ENCODE measurements around the gene ZNF891. TPM values are rescaled to one million over a fixed set of nuclear protein-coding genes. Genes with fewer than 3 reads are reported as not detected.

Gene ZNF891
- total and polyA plus RNA-seq, 8 donors = 0.57 to 1.6 (median 1.0) TPM

DNA sequence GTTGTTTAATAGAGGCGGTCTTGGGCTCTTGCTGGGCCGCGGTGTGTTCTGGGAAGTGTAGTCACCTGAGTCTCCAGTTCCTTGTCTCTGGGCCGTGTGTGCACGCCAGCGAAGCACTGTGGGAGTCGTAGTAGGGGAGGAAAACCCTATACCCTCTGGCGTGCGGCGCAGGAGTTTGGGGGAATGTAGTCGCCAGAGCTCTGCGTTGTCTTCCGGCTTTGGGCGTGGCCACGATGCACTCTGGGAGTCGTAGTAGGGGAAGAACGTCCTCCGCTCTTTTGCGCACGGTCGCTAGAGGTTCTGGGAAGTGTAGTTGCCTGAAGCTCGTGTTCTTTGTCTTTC lies 50.1 kb downstream of the ZNF891 start:
- WGBS, 2 donors = 0% methylated on average over 22 of the region's 22 CpGs
- DNase-seq (peak; percentile 91 to 99 (median 98)), ATAC-seq (peak; percentile 88 to 94 (median 90)), FAIRE-seq (peak; percentile 97)
- Histone ChIP-seq H3K4me1 (no peaks in the 10 kb centered on the region), H3K9me3 (peaks cover 0 to 4% (median 1%) of the 10 kb centered on the region in 4 donors), H3K4me3 (peak overlapping the region; percentile 64 to 87 (median 76)), H3K27ac (peak overlapping the region; percentile 94 to 99 (median 96)), H3K36me3 (peaks cover under 1 to 23% (median 12%) of the 10 kb centered on the region in 3 donors), H3K27me3 (no peaks in the 10 kb centered on the region)
- intact Hi-C loops (cut with DNase I) = no loop called here
- TF ChIP-seq, protein P1, sequence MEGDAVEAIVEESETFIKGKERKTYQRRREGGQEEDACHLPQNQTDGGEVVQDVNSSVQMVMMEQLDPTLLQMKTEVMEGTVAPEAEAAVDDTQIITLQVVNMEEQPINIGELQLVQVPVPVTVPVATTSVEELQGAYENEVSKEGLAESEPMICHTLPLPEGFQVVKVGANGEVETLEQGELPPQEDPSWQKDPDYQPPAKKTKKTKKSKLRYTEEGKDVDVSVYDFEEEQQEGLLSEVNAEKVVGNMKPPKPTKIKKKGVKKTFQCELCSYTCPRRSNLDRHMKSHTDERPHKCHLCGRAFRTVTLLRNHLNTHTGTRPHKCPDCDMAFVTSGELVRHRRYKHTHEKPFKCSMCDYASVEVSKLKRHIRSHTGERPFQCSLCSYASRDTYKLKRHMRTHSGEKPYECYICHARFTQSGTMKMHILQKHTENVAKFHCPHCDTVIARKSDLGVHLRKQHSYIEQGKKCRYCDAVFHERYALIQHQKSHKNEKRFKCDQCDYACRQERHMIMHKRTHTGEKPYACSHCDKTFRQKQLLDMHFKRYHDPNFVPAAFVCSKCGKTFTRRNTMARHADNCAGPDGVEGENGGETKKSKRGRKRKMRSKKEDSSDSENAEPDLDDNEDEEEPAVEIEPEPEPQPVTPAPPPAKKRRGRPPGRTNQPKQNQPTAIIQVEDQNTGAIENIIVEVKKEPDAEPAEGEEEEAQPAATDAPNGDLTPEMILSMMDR (IDR thresholded peaks at IDR 0.05) = no peak

DNA sequence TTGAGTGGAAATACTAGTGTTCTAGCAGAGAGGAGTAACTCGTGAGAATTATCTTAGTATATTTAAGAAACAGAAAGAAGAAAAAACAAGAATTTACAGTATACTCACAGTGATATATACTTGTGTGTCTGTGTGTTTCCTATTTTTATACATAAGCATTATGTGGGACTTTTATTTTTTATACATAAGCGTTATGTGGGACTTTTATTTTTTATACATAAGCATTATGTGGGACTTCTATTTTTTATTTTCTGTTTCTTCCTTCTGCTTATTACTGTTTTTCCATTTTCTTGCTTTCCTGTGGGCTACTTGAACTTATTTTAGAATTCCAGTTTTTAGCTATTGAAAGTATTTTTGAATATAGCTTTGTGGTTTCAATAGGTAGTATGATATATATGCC lies 56.2 kb downstream of the ZNF891 start:
- H3K36me3 ChIP-seq = no peaks in the 10 kb centered on the region
- H3K9me3 ChIP-seq = no peaks in the 10 kb centered on the region
- H3K27ac ChIP-seq = no peak overlapping the region
- WGBS, 2 donors = 71 to 79% methylated on average over 2 of the region's 2 CpGs
- TF ChIP-seq, protein P1 (IDR thresholded peaks at IDR 0.05) = no peak
- no peak for ATAC-seq
- no peak for FAIRE-seq
- no peak for DNase-seq
- no peaks in the 10 kb centered on the region for H3K4me1 ChIP-seq
- no peak overlapping the region for H3K4me3 ChIP-seq
- intact Hi-C loops (cut with DNase I) = no loop called here
- H3K27me3 ChIP-seq = no peaks in the 10 kb centered on the region

DNA sequence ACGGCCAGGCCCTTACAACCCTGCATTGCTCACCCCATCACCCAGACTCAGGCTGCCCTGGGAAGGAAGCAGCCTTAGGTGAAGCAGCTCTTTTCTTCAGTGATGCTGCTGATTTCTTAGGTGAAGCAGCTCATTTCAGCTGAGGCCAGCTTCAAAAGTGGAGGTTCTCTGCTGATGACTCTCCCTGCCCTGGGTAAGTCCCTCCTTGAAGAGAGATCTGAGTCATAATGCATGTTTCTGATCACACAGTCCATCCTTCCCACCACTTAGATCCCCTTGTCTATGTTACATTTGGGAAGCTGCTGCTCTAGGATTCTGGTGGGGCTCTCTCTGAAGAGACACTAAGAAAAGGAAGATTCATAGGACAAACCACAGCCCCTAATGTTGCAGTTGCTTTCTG lies 66.5 kb downstream of the ZNF891 start:
- Histone ChIP-seq H3K27me3 (no peaks in the 10 kb centered on the region), H3K4me1 (no peaks in the 10 kb centered on the region), H3K36me3 (peaks cover 0 to 2% (median 0%) of the 10 kb centered on the region in 3 donors), H3K4me3 (no peak overlapping the region), H3K27ac (no peak overlapping the region), H3K9me3 (peaks cover 5 to 46% (median 16%) of the 10 kb centered on the region in 4 donors)
- FAIRE-seq (no peak), ATAC-seq (no peak), DNase-seq (no peak)
- intact Hi-C loops (cut with DNase I) = no loop called here
- 100% methylated on average over 1 of the region's 1 CpG for WGBS, 2 donors
- TF ChIP-seq, protein P1 (IDR thresholded peaks at IDR 0.05) = no peak

DNA sequence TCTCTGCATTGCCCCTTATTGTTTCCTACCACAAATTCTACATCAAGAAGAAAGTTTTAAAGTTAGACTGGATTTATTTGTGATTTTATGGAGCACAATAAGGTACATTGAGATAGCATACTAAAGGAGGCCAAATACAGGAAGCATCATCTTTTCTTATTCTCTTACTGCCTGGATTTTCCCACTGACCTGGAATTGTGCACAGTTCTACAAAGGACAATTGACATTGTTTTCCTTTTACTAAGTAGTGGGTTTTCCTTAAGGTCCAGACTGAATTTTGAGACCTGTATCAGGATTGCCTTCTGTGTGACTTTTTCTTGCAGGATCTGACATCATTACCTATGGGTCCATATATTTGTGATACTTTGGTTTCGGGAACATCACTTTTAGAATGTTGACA lies 68.1 kb downstream of the ZNF891 start:
- ATAC-seq (no peak), DNase-seq (no peak), FAIRE-seq (no peak)
- no peak overlapping the region for H3K27ac ChIP-seq
- no peaks in the 10 kb centered on the region for H3K4me1 ChIP-seq
- H3K9me3 ChIP-seq = peaks cover 5 to 59% (median 25%) of the 10 kb centered on the region in 4 donors
- TF ChIP-seq, protein P1 (IDR thresholded peaks at IDR 0.05) = no peak
- H3K4me3 ChIP-seq = no peak overlapping the region
- WGBS, 2 donors = 97 to 100% methylated on average over 1 of the region's 1 CpG
- H3K36me3 ChIP-seq = peaks cover 0 to 18% (median 0%) of the 10 kb centered on the region in 3 donors
- H3K27me3 ChIP-seq = no peaks in the 10 kb centered on the region
- intact Hi-C loops (cut with DNase I) = no loop called here

DNA sequence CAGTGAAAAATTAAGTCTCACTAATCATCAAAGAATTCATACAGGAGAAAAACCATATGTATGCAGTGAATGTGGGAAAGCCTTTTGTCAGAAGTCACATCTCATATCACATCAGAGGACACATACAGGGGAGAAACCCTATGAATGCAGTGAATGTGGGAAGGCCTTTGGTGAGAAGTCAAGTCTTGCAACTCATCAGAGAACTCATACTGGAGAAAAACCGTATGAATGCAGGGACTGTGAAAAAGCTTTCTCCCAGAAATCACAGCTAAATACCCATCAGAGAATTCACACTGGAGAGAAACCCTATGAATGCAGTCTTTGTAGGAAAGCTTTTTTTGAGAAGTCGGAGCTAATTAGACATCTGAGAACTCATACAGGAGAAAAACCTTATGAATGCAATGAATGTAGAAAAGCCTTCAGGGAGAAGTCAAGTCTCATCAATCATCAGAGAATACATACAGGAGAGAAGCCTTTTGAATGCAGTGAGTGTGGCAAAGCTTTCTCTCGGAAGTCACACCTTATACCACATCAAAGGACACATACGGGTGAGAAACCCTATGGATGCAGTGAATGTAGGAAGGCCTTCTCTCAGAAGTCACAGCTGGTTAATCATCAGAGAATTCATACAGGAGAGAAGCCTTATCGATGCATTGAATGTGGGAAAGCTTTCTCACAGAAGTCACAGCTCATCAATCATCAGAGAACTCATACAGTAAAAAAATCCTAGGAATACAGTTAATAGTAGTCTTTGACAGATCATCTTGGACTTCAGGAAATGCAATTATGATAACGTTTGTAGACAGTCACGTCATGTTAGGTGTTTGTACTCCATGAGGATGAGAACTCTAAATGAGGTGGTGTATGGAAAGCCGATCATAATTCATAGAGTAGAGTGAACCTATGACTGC lies 71.6 kb downstream of the ZNF891 start:
- Histone ChIP-seq H3K4me1 (no peaks in the 10 kb centered on the region), H3K27me3 (no peaks in the 10 kb centered on the region), H3K4me3 (no peak overlapping the region), H3K36me3 (peaks cover 8 to 40% (median 10%) of the 10 kb centered on the region in 3 donors), H3K27ac (no peak overlapping the region), H3K9me3 (peaks cover 5 to 62% (median 35%) of the 10 kb centered on the region in 4 donors)
- ATAC-seq = no peak
- intact Hi-C loops (cut with DNase I) = no loop called here
- no peak for FAIRE-seq
- TF ChIP-seq, protein P1 (IDR thresholded peaks at IDR 0.05) = no peak
- DNase-seq = no peak
- 88 to 95% methylated on average over 8 of the region's 8 CpGs for WGBS, 2 donors
